Adrenal gland (tissue), 5 donors: ENCODE data around the gene SPDYE4.

Experiments used
- CTCF ChIP-seq, 6 experiments: fragments of 450-650 bp in 4 of 6; fragments of 200-600 bp in 2 of 6; sonication (generic) in 1 of 6; IDR thresholded peaks; 1 replicate in 5 of 6; 2 replicates in 1 of 6; pipeline versions ENCODE4 v1.5.1 to v1.8.0; 2016 to 2021; ENCODE audit warnings: antibody characterized with exemption in 6 of 6, mild to moderate bottlenecking in 2 of 6, moderate library complexity in 1 of 6
- POLR2A ChIP-seq, 2 donors: fragments of 450-650 bp; IDR thresholded peaks; one replicate each; pipeline ENCODE4 v1.6.1; 2017; ENCODE audit warnings: antibody characterized with exemption in 2 of 2, mild to moderate bottlenecking in 2 of 2, moderate library complexity in 1 of 2
- donor health status: DM: no; HTN: no; CAD: no.

DNA sequence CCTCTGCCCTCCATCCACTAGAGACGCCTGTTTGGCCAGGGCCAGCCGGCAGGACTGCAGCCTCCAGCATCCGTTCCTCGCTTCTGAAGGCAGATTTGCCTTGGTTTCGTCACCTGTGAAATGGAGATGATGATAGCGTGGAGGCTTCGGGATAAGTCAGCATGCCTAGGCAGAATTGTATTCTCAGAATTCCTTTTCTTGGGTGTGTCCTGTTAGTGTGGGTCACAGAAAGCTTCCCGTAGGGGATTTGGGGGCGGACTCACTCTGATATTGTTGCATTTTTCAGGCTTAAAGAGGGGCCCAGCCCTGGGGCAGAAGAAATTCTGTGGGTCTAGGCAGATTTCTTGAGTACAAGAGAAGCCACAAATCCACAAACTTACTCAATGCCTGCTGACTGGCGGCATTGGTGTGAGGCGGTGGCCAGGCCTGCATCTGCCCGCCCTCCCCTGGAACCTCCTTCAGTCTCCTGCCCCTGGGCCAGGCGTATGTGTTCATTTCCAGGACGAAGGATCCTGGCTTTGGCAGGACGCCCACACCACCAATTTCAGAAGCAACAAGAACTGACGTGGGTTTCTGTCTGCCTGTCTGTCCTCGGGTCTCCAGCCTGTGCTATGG, 31.3 kb downstream of the SPDYE4 start:
- TF ChIP-seq CTCF (IDR thresholded peaks at IDR 0.05) (no peak), POLR2A (IDR thresholded peaks at IDR 0.05) (no peak)
